GM12878 (cell line): Measurements from ENCODE around the gene ADORA2B. TPM values are rescaled to one million over a fixed set of nuclear protein-coding genes. Genes with fewer than 3 reads are reported as not detected.
A peak's percentile ranks its signal among the peaks of the same experiment; 100 is the strongest.

Source experiments
- ATAC-seq: fragments of 200-7000 bp; cut with Tn5 transposase; 3 replicates; pipeline ENCODE4 v1.9.1; 2020; ENCODE audit warnings: mild to moderate bottlenecking, moderate library complexity
- BruUV-seq: library from RNA; stranded (reverse); fragments of 400-500 nt; replicated peaks from 2 replicates; lab custom pipeline; 2021; lab: Mats Ljungman, UMichigan
- CTCF ChIA-PET: fragments of 300-600 bp; sonication (Branson Sonifier 250); formaldehyde crosslinking; extraction: SDS; loops from one replicate; lab custom pipeline; 2021; ENCODE audit warnings: inconsistent platforms; lab: Yijun Ruan, JAX
- POLR2A ChIA-PET: fragments of 350-600 bp; formaldehyde crosslinking; extraction: SDS; loops from one replicate; lab custom pipeline; 2021; ENCODE audit warnings: inconsistent platforms; lab: Charles Lee
- RAD21 ChIA-PET: fragments of 300-600 bp; sonication (Branson Sonifier 250); formaldehyde crosslinking; loops from one replicate; lab custom pipeline; 2023; ENCODE audit warnings: antibody characterized with exemption; ENCODE audit not compliant: unreplicated experiment; lab: Charles Lee
- SMC1A ChIA-PET: fragments of 300-600 bp; sonication (Branson Sonifier 250); formaldehyde crosslinking; loops from one replicate; lab custom pipeline; 2023; ENCODE audit not compliant: unreplicated experiment, uncharacterized antibody; lab: Charles Lee
- DNase-seq: peaks from one replicate; pipeline ENCODE4 v3.0.0-alpha.2; 2011; ENCODE audit warnings: low read depth, low spot score
- FAIRE-seq: peaks from 3 replicates; lab custom pipeline; 2011; peaks lifted over from hg19 to GRCh38; lab: Jason Lieb, UNC
- H2AFZ ChIP-seq: 2 replicates; pipeline ENCODE4 v1.6.0; 2011; ENCODE audit warnings: low read depth, low read length, control low read depth; ENCODE audit not compliant: control insufficient read depth
- H3K27ac ChIP-seq: 2 replicates; pipeline ENCODE4 v1.5.1; 2011; ENCODE audit warnings: control low read depth; ENCODE audit not compliant: control insufficient read depth, insufficient read depth
- H3K27me3 ChIP-seq, 2 experiments: replicated peaks in 1 of 2; 2 replicates each; pipeline versions ENCODE4 v1.6.0 to v1.6.1; 2011; ENCODE audit warnings: low read length in 1 of 2; ENCODE audit not compliant: control insufficient read depth in 2 of 2, insufficient read depth in 2 of 2
- H3K36me3 ChIP-seq, 2 experiments: 2 replicates each; pipeline ENCODE4 v1.5.1; 2011; ENCODE audit warnings: low read length in 1 of 2; ENCODE audit not compliant: control insufficient read depth in 2 of 2, insufficient read depth in 2 of 2
- H3K4me1 ChIP-seq: 2 replicates; pipeline ENCODE4 v1.6.1; 2011; ENCODE audit warnings: mild to moderate bottlenecking, low read length, moderate library complexity, mixed read lengths; ENCODE audit not compliant: control insufficient read depth, insufficient read depth
- H3K4me2 ChIP-seq: 2 replicates; pipeline ENCODE4 v1.6.0; 2011; ENCODE audit warnings: control low read depth; ENCODE audit not compliant: control insufficient read depth, insufficient read depth
- H3K4me3 ChIP-seq: fragments of 200-600 bp; sonication (generic); 2 replicates; pipeline ENCODE4 v1.5.1; 2016
- H3K79me2 ChIP-seq: 2 replicates; pipeline ENCODE4 v1.6.0; 2011; ENCODE audit warnings: low read length; ENCODE audit not compliant: control insufficient read depth, insufficient read depth
- H3K9ac ChIP-seq: 2 replicates; pipeline ENCODE4 v1.8.0; 2011; ENCODE audit warnings: low read length, control low read depth, mixed read lengths; ENCODE audit not compliant: control insufficient read depth, insufficient read depth
- H3K9me3 ChIP-seq: replicated peaks from 3 replicates; pipeline ENCODE4 v1.5.1; 2011; ENCODE audit warnings: mild to moderate bottlenecking, low read length; ENCODE audit not compliant: control insufficient read depth, insufficient read depth
- H4K20me1 ChIP-seq: 2 replicates; pipeline ENCODE4 v1.6.0; 2011; ENCODE audit not compliant: control insufficient read depth, insufficient read depth
- BCL11A ChIP-seq: IDR thresholded peaks from 2 replicates; pipeline ENCODE4 v1.6.1; 2011; ENCODE audit warnings: low read depth, low read length
- BCLAF1 ChIP-seq: fragments of 450-650 bp; IDR thresholded peaks from 2 replicates; pipeline ENCODE4 v1.6.1; 2017; ENCODE audit warnings: antibody characterized with exemption, mild to moderate bottlenecking, moderate library complexity
- BHLHE40 ChIP-seq, 2 experiments: fragments of 450-650 bp in 1 of 2; IDR thresholded peaks; 2 replicates each; pipeline ENCODE4 v1.6.1; 2011 to 2017; ENCODE audit warnings: low read depth in 2 of 2, borderline replicate concordance in 1 of 2, improper control_type of control experiment in 1 of 2, low read length in 1 of 2, mild to moderate bottlenecking in 1 of 2
- BRCA1 ChIP-seq: IDR thresholded peaks from 2 replicates; pipeline ENCODE4 v1.6.1; 2011; ENCODE audit warnings: low read depth, low read length, improper control_type of control experiment
- CHD2 ChIP-seq: IDR thresholded peaks from 2 replicates; pipeline ENCODE4 v1.6.1; 2011; ENCODE audit warnings: low read depth, low read length, improper control_type of control experiment, borderline replicate concordance
- E2F4 ChIP-seq: IDR thresholded peaks from 2 replicates; pipeline ENCODE4 v1.6.1; 2012; ENCODE audit warnings: low read depth, low read length, improper control_type of control experiment
- E2F8 ChIP-seq: fragments of 450-650 bp; IDR thresholded peaks from 2 replicates; pipeline ENCODE4 v1.6.1; 2018; ENCODE audit warnings: mild to moderate bottlenecking, low read depth, moderate library complexity; ENCODE audit not compliant: partially characterized antibody
- ELK1 ChIP-seq: IDR thresholded peaks from 2 replicates; pipeline ENCODE4 v1.6.1; 2012; ENCODE audit warnings: low read depth, low read length, improper control_type of control experiment
- EP300 ChIP-seq, 2 experiments: fragments of 150-350 bp in 1 of 2; IDR thresholded peaks; 2 replicates each; pipeline ENCODE4 v1.6.1; 2011 to 2012; ENCODE audit warnings: low read depth in 2 of 2, low read length in 2 of 2, borderline replicate concordance in 1 of 2, improper control_type of control experiment in 1 of 2, inconsistent platforms in 1 of 2; ENCODE audit not compliant: control insufficient read depth in 1 of 2
- GABPA ChIP-seq: IDR thresholded peaks from 2 replicates; pipeline ENCODE4 v1.6.1; 2014; ENCODE audit warnings: antibody characterized with exemption, low read depth, mild to moderate bottlenecking, inconsistent platforms
- GATAD2B ChIP-seq: fragments of 450-650 bp; conservative IDR thresholded peaks from 2 replicates; pipeline ENCODE4 v1.6.1; 2017; ENCODE audit warnings: low read depth, mild to moderate bottlenecking, moderate library complexity
- IRF4 ChIP-seq: IDR thresholded peaks from 2 replicates; pipeline ENCODE4 v1.6.1; 2011; ENCODE audit warnings: low read depth, low read length
- NR2C2 ChIP-seq: IDR thresholded peaks from 2 replicates; pipeline ENCODE4 v1.6.1; 2011; ENCODE audit warnings: borderline replicate concordance, low read depth; ENCODE audit not compliant: control insufficient read depth, insufficient read length
- POLR2A ChIP-seq: IDR thresholded peaks from 2 replicates; pipeline ENCODE4 v1.6.1; 2011; ENCODE audit warnings: low read depth, mild to moderate bottlenecking, low read length
- SREBF1 ChIP-seq: IDR thresholded peaks from 2 replicates; pipeline ENCODE4 v1.6.1; 2012; ENCODE audit warnings: mild to moderate bottlenecking, low read length
- TCF7 ChIP-seq: IDR thresholded peaks from 2 replicates; pipeline ENCODE4 v1.6.1; 2014; ENCODE audit warnings: antibody characterized with exemption, borderline replicate concordance
- ZBED1 ChIP-seq: IDR thresholded peaks from 2 replicates; pipeline ENCODE4 v1.6.1; 2016; ENCODE audit warnings: borderline replicate concordance
- WGBS: methylation state at CpG from one replicate; pipeline ENCODE4 v1.1.6; 2016; ENCODE audit warnings: low lambda C conversion rate; ENCODE audit not compliant: insufficient replicate concordance, insufficient coverage; ENCODE audit errors: missing lambda C conversion rate; 5-methylcytosine and 5-hydroxymethylcytosine counted together
- in situ Hi-C: fragments of 300-500 bp; cut with MboI; formaldehyde crosslinking; loops from 9 replicates; pipeline ENCODE4 v1.14.3; 2018; ENCODE audit warnings: mixed read lengths
- intact Hi-C: fragments of 100-400 bp; cut with micrococcal nuclease; formaldehyde crosslinking; loops from one replicate; pipeline ENCODE4 v1.14.2; 2022; ENCODE audit not compliant: unreplicated experiment
- polyA plus RNA-seq, 11 experiments: library from polyadenylated mRNA; depleted of rRNA in 4 of 11; unstranded in 6 of 11; stranded (reverse) in 5 of 11; fragments of >200 nt; fragmentation: Nextera tagmentation in 4 of 11; fragmentation: Illumina TruSeq in 1 of 11; extraction: Ambion mirVana in 4 of 11; extraction: Trizol in 1 of 11; gene quantifications; 1 replicate in 1 of 11; 2 replicates in 10 of 11; pipeline versions ENCODE4 v1.2.1 to v1.2.3, GENCODE V29; 2011 to 2016; ENCODE audit warnings: inconsistent platforms in 2 of 11, missing spikeins in 2 of 11, low read depth in 1 of 11
- total RNA-seq, 4 experiments: library from RNA; depleted of rRNA in 3 of 4; stranded (reverse); fragments of >200 nt in 3 of 4; fragmentation: Illumina TruSeq in 1 of 4; extraction: Trizol in 1 of 4; gene quantifications; 2 replicates each; pipeline versions ENCODE4 v1.2.1 to v1.2.3, GENCODE V29; 2013 to 2021

Gene ADORA2B
- total and polyA plus RNA-seq, 10 of the 15 experiments (the other 5 are each of a cell fraction or from before 2014, with no cell fraction given), result 0.05 to 0.42 (median 0.17) TPM

- CTCF ChIA-PET, result interaction anchor here (0.6 to 1.1 kb wide), 2 partner anchors 17 to 133 kb away, joined by 3 to 5 read pairs; no protein-coding TSS in a partner anchor
- FAIRE-seq (no peak), ATAC-seq (no peak), DNase-seq (no peak)
- TSS peak; percentile 12 for BruUV-seq
- 76% methylated on average over 3 of the region's 3 CpGs for whole genome bisulfite sequencing
- no peaks in the 10 kb centered on the region for H3K4me1 ChIP-seq
- H2AFZ ChIP-seq, result no peak overlapping the region
- TF ChIP-seq NR2C2, result no peak
- TF ChIP-seq BCL11A, result no peak
- no peak for TF ChIP-seq E2F4
- TF ChIP-seq TCF7, result no peak
- no peak for TF ChIP-seq GATAD2B
- no peak for TF ChIP-seq EP300 (IDR thresholded peaks at IDR 0.05; ENCODE audit: borderline replicate concordance in 1 of 2, control insufficient read depth in 1 of 2, low read depth in 2 of 2, low read length in 2 of 2)
- no peak for TF ChIP-seq BHLHE40 (IDR thresholded peaks at IDR 0.05; ENCODE audit: borderline replicate concordance in 1 of 2, low read depth in 2 of 2, low read length in 1 of 2)
- no peak for TF ChIP-seq CHD2
- TF ChIP-seq ELK1, result no peak
- TF ChIP-seq ZBED1, result no peak
- TF ChIP-seq GABPA, result no peak
- TF ChIP-seq SREBF1, result no peak
- TF ChIP-seq BRCA1, result no peak
- no peak for TF ChIP-seq POLR2A
- TF ChIP-seq IRF4, result no peak
- TF ChIP-seq E2F8, result no peak
- no peak for TF ChIP-seq BCLAF1
- in situ Hi-C loops, result no loop called here
- no peaks in the 10 kb centered on the region for H3K9me3 ChIP-seq
- no peak overlapping the region for H3K4me2 ChIP-seq
- H3K79me2 ChIP-seq, result no peaks in the 10 kb centered on the region
- intact Hi-C loops, result no loop called here
- H3K36me3 ChIP-seq, result peaks cover 0 to 3% of the 10 kb centered on the region in 2 experiments; a peak in 2 of 4 replicates
- RAD21 ChIA-PET, result interaction anchor here (1.1 to 1.2 kb wide), 2 partner anchors 10 to 504 kb away, joined by 3 read pairs; no protein-coding TSS in a partner anchor
- H3K9ac ChIP-seq, result no peak overlapping the region
- SMC1A ChIA-PET, result interaction anchor here (0.7 kb wide), 1 partner anchor 15 kb away, joined by 3 read pairs; no protein-coding TSS in a partner anchor
- no peak overlapping the region for H3K4me3 ChIP-seq
- no peak overlapping the region for H3K27ac ChIP-seq
- H3K27me3 ChIP-seq, result no peaks in the 10 kb centered on the region
- POLR2A ChIA-PET, result no interaction called here
- H4K20me1 ChIP-seq, result no peaks in the 10 kb centered on the region
These were observed 69.0 kb downstream of the ADORA2B start for GRCh38 chr17:16013943-16014407.
